IMR-90 (cell line): ENCODE data around the gene UBQLN1. TPM values are rescaled to one million over a fixed set of nuclear protein-coding genes. Genes with fewer than 3 reads are reported as not detected.

Source experiments
- ATAC-seq: fragments of 200-7000 bp; cut with Tn5 transposase; 2 replicates; pipeline ENCODE4 v1.9.1; 2020; ENCODE audit warnings: low read depth, mild to moderate bottlenecking, moderate library complexity
- BruUV-seq: library from RNA; stranded (reverse); fragments of 400-500 nt; replicated peaks from 2 replicates; lab custom pipeline; 2021; lab: Mats Ljungman, UMichigan
- CTCF ChIA-PET: fragments of 300-600 bp; formaldehyde crosslinking; extraction: SDS; loops from one replicate; lab custom pipeline; 2021; ENCODE audit warnings: antibody characterized with exemption; lab: Yijun Ruan, JAX
- POLR2A ChIA-PET: fragments of 300-600 bp; sonication (Branson Sonifier 250); formaldehyde crosslinking; loops from one replicate; lab custom pipeline; 2022; ENCODE audit warnings: antibody characterized with exemption; ENCODE audit not compliant: unreplicated experiment; lab: Charles Lee
- DNase-seq: peaks from one replicate; pipeline ENCODE4 v3.0.0; 2013
- H2AFZ ChIP-seq: replicated peaks from 2 replicates; pipeline ENCODE3; 2013; ENCODE audit warnings: low read length, mild to moderate bottlenecking; ENCODE audit not compliant: poor library complexity
- H2AK5ac ChIP-seq: 2 replicates; pipeline ENCODE4 v1.6.1; 2013; ENCODE audit warnings: low read depth, low read length, inconsistent platforms
- H2AK9ac ChIP-seq: replicated peaks from 2 replicates; pipeline ENCODE3; 2013; ENCODE audit warnings: mild to moderate bottlenecking, low read depth, low read length, moderate library complexity; ENCODE audit not compliant: poor library complexity
- H2BK120ac ChIP-seq: 2 replicates; pipeline ENCODE4 v1.6.1; 2013; ENCODE audit warnings: low read depth, low read length, inconsistent platforms
- H2BK15ac ChIP-seq: 3 replicates; pipeline ENCODE4 v1.6.1; 2013; ENCODE audit warnings: low read depth, low read length, inconsistent platforms
- H2BK20ac ChIP-seq: 2 replicates; pipeline ENCODE4 v1.6.1; 2013; ENCODE audit warnings: low read depth, mild to moderate bottlenecking, inconsistent platforms, low read length, moderate library complexity
- H2BK5ac ChIP-seq: 2 replicates; pipeline ENCODE4 v1.6.1; 2013; ENCODE audit warnings: mild to moderate bottlenecking, low read depth, low read length, inconsistent platforms; ENCODE audit not compliant: poor library complexity, severe bottlenecking
- H3K14ac ChIP-seq: replicated peaks from 2 replicates; pipeline ENCODE4 v1.6.1; 2013; ENCODE audit warnings: low read depth, low read length, inconsistent platforms
- H3K18ac ChIP-seq: 2 replicates; pipeline ENCODE4 v1.6.1; 2013; ENCODE audit warnings: low read depth, low read length, control low read depth
- H3K23ac ChIP-seq: 2 replicates; pipeline ENCODE4 v1.6.1; 2013; ENCODE audit warnings: low read depth, low read length, inconsistent platforms
- H3K27ac ChIP-seq: 2 replicates; pipeline ENCODE4 v1.5.1; 2013; ENCODE audit warnings: mild to moderate bottlenecking, control low read depth, low read length; ENCODE audit not compliant: insufficient read depth
- H3K27me3 ChIP-seq: 2 replicates; pipeline ENCODE4 v1.6.1; 2013; ENCODE audit warnings: low read length; ENCODE audit not compliant: control insufficient read depth, insufficient read depth
- H3K36me3 ChIP-seq: 2 replicates; pipeline ENCODE4 v1.6.1; 2013; ENCODE audit warnings: low read length, mixed read lengths; ENCODE audit not compliant: control insufficient read depth, insufficient read depth
- H3K4ac ChIP-seq: 2 replicates; pipeline ENCODE4 v1.6.1; 2013; ENCODE audit warnings: low read depth, low read length, inconsistent platforms
- H3K4me1 ChIP-seq: 2 replicates; pipeline ENCODE4 v1.6.1; 2013; ENCODE audit warnings: low read length, mixed read lengths; ENCODE audit not compliant: control insufficient read depth, insufficient read depth
- H3K4me2 ChIP-seq: 2 replicates; pipeline ENCODE4 v1.6.1; 2013; ENCODE audit warnings: low read depth, mild to moderate bottlenecking, control low read depth, low read length, moderate library complexity
- H3K4me3 ChIP-seq: 2 replicates; pipeline ENCODE4 v1.5.1; 2013; ENCODE audit warnings: low read depth, mild to moderate bottlenecking, control low read depth, low read length, moderate library complexity; ENCODE audit not compliant: insufficient read depth
- H3K56ac ChIP-seq: 2 replicates; pipeline ENCODE4 v1.6.1; 2013; ENCODE audit warnings: low read length, inconsistent platforms; ENCODE audit not compliant: insufficient read depth; ENCODE audit errors: extremely low read depth
- H3K79me1 ChIP-seq, 2 experiments: 2 replicates each; pipeline ENCODE4 v1.6.1; 2013; ENCODE audit warnings: low read length in 2 of 2, inconsistent platforms in 1 of 2, low read depth in 1 of 2
- H3K9ac ChIP-seq: 2 replicates; pipeline ENCODE4 v1.6.1; 2013; ENCODE audit warnings: low read depth, low read length, control low read depth
- H3K9me1 ChIP-seq: 2 replicates; pipeline ENCODE4 v1.6.1; 2013; ENCODE audit warnings: low read length, inconsistent platforms; ENCODE audit not compliant: insufficient read depth
- H3K9me3 ChIP-seq: 2 replicates; pipeline ENCODE4 v1.6.1; 2013; ENCODE audit warnings: low read length; ENCODE audit not compliant: control insufficient read depth, insufficient read depth
- H4K20me1 ChIP-seq: 2 replicates; pipeline ENCODE4 v1.6.1; 2013; ENCODE audit warnings: low read length, inconsistent platforms; ENCODE audit not compliant: insufficient read depth
- H4K5ac ChIP-seq: 2 replicates; pipeline ENCODE4 v1.6.1; 2013; ENCODE audit warnings: mild to moderate bottlenecking, low read depth, low read length, control low read depth
- H4K8ac ChIP-seq, 2 experiments: 2 replicates each; pipeline ENCODE4 v1.6.1; 2013; ENCODE audit warnings: low read depth in 2 of 2, low read length in 2 of 2, control low read depth in 1 of 2, inconsistent platforms in 1 of 2
- H4K91ac ChIP-seq: 2 replicates; pipeline ENCODE4 v1.6.1; 2013; ENCODE audit warnings: low read depth, low read length, inconsistent platforms; ENCODE audit not compliant: insufficient read depth
- BHLHE40 ChIP-seq: fragments of 150-350 bp; IDR thresholded peaks from 2 replicates; pipeline ENCODE4 v1.6.1; 2016; ENCODE audit warnings: mild to moderate bottlenecking, low read depth, low read length
- CEBPB ChIP-seq: IDR thresholded peaks from 2 replicates; pipeline ENCODE4 v1.6.1; 2012; ENCODE audit warnings: low read depth, low read length, improper control_type of control experiment
- CHD1 ChIP-seq: IDR thresholded peaks from 2 replicates; pipeline ENCODE4 v1.6.1; 2012; ENCODE audit warnings: low read depth, low read length, improper control_type of control experiment
- FOS ChIP-seq: fragments of 150-350 bp; IDR thresholded peaks from 2 replicates; pipeline ENCODE4 v1.6.1; 2016; ENCODE audit warnings: low read depth, low read length
- MAFK ChIP-seq: IDR thresholded peaks from 2 replicates; pipeline ENCODE4 v1.6.1; 2012; ENCODE audit warnings: low read depth, low read length, improper control_type of control experiment
- MAZ ChIP-seq: IDR thresholded peaks from 2 replicates; pipeline ENCODE4 v1.6.1; 2012; ENCODE audit warnings: low read depth, mild to moderate bottlenecking, low read length, improper control_type of control experiment, moderate library complexity, borderline replicate concordance
- MXI1 ChIP-seq: IDR thresholded peaks from 2 replicates; pipeline ENCODE4 v1.6.1; 2012; ENCODE audit warnings: low read depth, mild to moderate bottlenecking, low read length, moderate library complexity, borderline replicate concordance
- NFE2L2 ChIP-seq: fragments of 150-350 bp; IDR thresholded peaks from 2 replicates; pipeline ENCODE4 v1.6.1; 2016; ENCODE audit warnings: low read depth, mild to moderate bottlenecking, low read length
- POLR2A ChIP-seq: IDR thresholded peaks from 2 replicates; pipeline ENCODE4 v1.6.1; 2012; ENCODE audit warnings: mild to moderate bottlenecking, low read depth, low read length
- RAD21 ChIP-seq: IDR thresholded peaks from 2 replicates; pipeline ENCODE4 v1.6.1; 2012; ENCODE audit warnings: low read length, improper control_type of control experiment
- RCOR1 ChIP-seq: IDR thresholded peaks from 2 replicates; pipeline ENCODE4 v1.6.1; 2012; ENCODE audit warnings: mild to moderate bottlenecking, low read length, improper control_type of control experiment; ENCODE audit not compliant: insufficient replicate concordance
- RFX5 ChIP-seq: IDR thresholded peaks from 2 replicates; pipeline ENCODE4 v1.8.0; 2012; ENCODE audit warnings: low read depth, mild to moderate bottlenecking, low read length, moderate library complexity
- SMC3 ChIP-seq: fragments of 150-350 bp; IDR thresholded peaks from 2 replicates; pipeline ENCODE4 v1.6.1; 2016; ENCODE audit warnings: low read depth, mild to moderate bottlenecking, antibody characterized with exemption, low read length, moderate library complexity
- WGBS, 2 experiments: methylation state at CpG; one replicate each; pipeline versions ENCODE4 v1.1.5 to v1.1.7; 2013; ENCODE audit warnings: missing lambda C conversion rate in 2 of 2; ENCODE audit not compliant: insufficient read length in 1 of 2; ENCODE audit errors: extremely low coverage in 2 of 2; 5-methylcytosine and 5-hydroxymethylcytosine counted together
- dilution Hi-C: fragments of 300-500 bp; cut with HindIII; formaldehyde crosslinking; loops from one replicate; pipeline ENCODE4 v1.14.3; 2018; ENCODE audit warnings: low sequenced_read_pairs; ENCODE audit not compliant: unreplicated experiment
- in situ Hi-C: fragments of 300-500 bp; cut with MboI; formaldehyde crosslinking; loops from 3 replicates; pipeline ENCODE4 v1.14.3; 2019; ENCODE audit warnings: low sequenced_read_pairs, inconsistent platforms, mixed read lengths
- intact Hi-C: fragments of 100-400 bp; cut with micrococcal nuclease; formaldehyde crosslinking; loops from 2 replicates; pipeline ENCODE4 v1.10.0; 2022
- polyA plus RNA-seq, 3 experiments: library from polyadenylated mRNA; depleted of rRNA; stranded (reverse); fragments of >200 nt; gene quantifications; 2 replicates each; pipeline ENCODE4 v1.2.3, GENCODE V29; 2012; ENCODE audit warnings: low replicate concordance in 1 of 3
- total RNA-seq: library from RNA; depleted of rRNA; stranded (reverse); fragments of >200 nt; gene quantifications from 2 replicates; pipeline ENCODE4 v1.2.3, GENCODE V29; 2012
- TF ChIP-seq, protein P1 (sequence below): conservative IDR thresholded peaks from 2 replicates; pipeline ENCODE4 v1.5.1; 2012; ENCODE audit warnings: mild to moderate bottlenecking, low read depth, low read length, improper control_type of control experiment
- TF ChIP-seq, protein P2 (sequence below): fragments of 150-350 bp; IDR thresholded peaks from 2 replicates; pipeline ENCODE4 v1.6.1; 2016; ENCODE audit warnings: low read depth, mild to moderate bottlenecking, low read length, moderate library complexity, borderline replicate concordance
- TF ChIP-seq, protein P3 (sequence below): fragments of 150-350 bp; IDR thresholded peaks from 2 replicates; pipeline ENCODE4 v1.6.1; 2017; ENCODE audit warnings: mild to moderate bottlenecking, antibody characterized with exemption, low read length, low read depth

Gene UBQLN1
- total and polyA plus RNA-seq, 2 of the 4 experiments (the other 2 are of a cell fraction), result 74.3 to 164 TPM

DNA sequence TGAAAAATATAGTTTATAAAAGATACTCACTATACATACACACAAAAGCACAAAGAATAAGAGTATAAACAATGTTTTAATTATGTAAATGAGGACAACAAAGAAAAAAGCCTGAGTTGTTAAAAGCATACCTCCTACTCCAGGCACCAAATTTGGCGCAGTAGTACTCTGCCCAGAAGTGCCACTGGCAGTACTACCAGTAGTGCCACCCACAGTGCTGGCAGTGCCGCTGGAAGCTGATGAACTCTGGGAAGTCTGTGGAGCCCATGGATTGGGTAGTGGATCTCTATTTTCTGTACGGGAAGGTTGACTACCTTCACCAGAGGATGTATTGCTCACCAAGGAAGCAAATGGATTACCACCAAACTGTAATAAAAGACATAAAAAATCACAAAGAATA lies 30.2 kb downstream of the UBQLN1 start:
- no peak for DNase-seq
- POLR2A ChIA-PET, result interaction anchor here (0.6 kb wide), 1 partner anchor 244 kb away, joined by 4 read pairs; the partner anchor contains the start of gene KIF27
- CTCF ChIA-PET, result no interaction called here

More for the DNA sequence above, 30.2 kb downstream of the UBQLN1 start:
- Histone ChIP-seq H3K14ac (no peak overlapping the region), H3K9ac (no peak overlapping the region), H4K20me1 (peaks cover 50% of the 10 kb centered on the region), H4K91ac (no peak overlapping the region), H3K79me1 (peaks cover 27 to 42% of the 10 kb centered on the region in 2 experiments), H3K23ac (no peak overlapping the region), H2BK15ac (no peak overlapping the region), H2BK5ac (no peak overlapping the region), H2BK20ac (no peak overlapping the region), H2BK120ac (no peak overlapping the region), H3K36me3 (peaks cover 26% of the 10 kb centered on the region), H2AK5ac (no peak overlapping the region), H3K56ac (no peak overlapping the region), H3K4me1 (peaks cover 4% of the 10 kb centered on the region; the same call in 1 of the 2 replicates), H3K27me3 (no peaks in the 10 kb centered on the region), H3K9me3 (no peaks in the 10 kb centered on the region), H3K18ac (no peak overlapping the region), H4K5ac (no peak overlapping the region), H3K27ac (no peak overlapping the region), H4K8ac (no peak overlapping the region), H3K4me2 (no peak overlapping the region), H3K9me1 (peaks cover 4% of the 10 kb centered on the region; the same call in 1 of the 2 replicates), H3K4ac (no peak overlapping the region), H3K4me3 (no peak overlapping the region), H2AK9ac (no peak overlapping the region), H2AFZ (no peak overlapping the region)
- in situ Hi-C loops, result no loop called here
- no peak for TF ChIP-seq POLR2A
- TF ChIP-seq, protein P1, sequence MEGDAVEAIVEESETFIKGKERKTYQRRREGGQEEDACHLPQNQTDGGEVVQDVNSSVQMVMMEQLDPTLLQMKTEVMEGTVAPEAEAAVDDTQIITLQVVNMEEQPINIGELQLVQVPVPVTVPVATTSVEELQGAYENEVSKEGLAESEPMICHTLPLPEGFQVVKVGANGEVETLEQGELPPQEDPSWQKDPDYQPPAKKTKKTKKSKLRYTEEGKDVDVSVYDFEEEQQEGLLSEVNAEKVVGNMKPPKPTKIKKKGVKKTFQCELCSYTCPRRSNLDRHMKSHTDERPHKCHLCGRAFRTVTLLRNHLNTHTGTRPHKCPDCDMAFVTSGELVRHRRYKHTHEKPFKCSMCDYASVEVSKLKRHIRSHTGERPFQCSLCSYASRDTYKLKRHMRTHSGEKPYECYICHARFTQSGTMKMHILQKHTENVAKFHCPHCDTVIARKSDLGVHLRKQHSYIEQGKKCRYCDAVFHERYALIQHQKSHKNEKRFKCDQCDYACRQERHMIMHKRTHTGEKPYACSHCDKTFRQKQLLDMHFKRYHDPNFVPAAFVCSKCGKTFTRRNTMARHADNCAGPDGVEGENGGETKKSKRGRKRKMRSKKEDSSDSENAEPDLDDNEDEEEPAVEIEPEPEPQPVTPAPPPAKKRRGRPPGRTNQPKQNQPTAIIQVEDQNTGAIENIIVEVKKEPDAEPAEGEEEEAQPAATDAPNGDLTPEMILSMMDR, result no peak
- TF ChIP-seq, protein P2, sequence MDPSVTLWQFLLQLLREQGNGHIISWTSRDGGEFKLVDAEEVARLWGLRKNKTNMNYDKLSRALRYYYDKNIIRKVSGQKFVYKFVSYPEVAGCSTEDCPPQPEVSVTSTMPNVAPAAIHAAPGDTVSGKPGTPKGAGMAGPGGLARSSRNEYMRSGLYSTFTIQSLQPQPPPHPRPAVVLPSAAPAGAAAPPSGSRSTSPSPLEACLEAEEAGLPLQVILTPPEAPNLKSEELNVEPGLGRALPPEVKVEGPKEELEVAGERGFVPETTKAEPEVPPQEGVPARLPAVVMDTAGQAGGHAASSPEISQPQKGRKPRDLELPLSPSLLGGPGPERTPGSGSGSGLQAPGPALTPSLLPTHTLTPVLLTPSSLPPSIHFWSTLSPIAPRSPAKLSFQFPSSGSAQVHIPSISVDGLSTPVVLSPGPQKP, result no peak
- no peak for TF ChIP-seq MXI1
- TF ChIP-seq RFX5, result no peak
- no peak for TF ChIP-seq SMC3
- TF ChIP-seq MAZ, result no peak
- no peak for TF ChIP-seq CHD1
- no peak for TF ChIP-seq CEBPB
- no peak for TF ChIP-seq RAD21
- TF ChIP-seq RCOR1, result no peak
- TF ChIP-seq, protein P3, sequence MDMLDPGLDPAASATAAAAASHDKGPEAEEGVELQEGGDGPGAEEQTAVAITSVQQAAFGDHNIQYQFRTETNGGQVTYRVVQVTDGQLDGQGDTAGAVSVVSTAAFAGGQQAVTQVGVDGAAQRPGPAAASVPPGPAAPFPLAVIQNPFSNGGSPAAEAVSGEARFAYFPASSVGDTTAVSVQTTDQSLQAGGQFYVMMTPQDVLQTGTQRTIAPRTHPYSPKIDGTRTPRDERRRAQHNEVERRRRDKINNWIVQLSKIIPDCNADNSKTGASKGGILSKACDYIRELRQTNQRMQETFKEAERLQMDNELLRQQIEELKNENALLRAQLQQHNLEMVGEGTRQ, result no peak
- TF ChIP-seq FOS, result no peak
- no peak for TF ChIP-seq NFE2L2
- no peak for TF ChIP-seq MAFK
- no peak for TF ChIP-seq BHLHE40
- no TSS peak for BruUV-seq
- ATAC-seq, result no peak
- dilution Hi-C loops, result no loop called here
- no CpG with 5 or more reads among the region's 3 CpGs for WGBS, 2 experiments
- intact Hi-C loops, result no loop called here
